ENCODE results near the gene CD3E.

CD3E gene

GRCh38 chr11:118304568-118305248 is at the start of gene CD3E:
Gene CD3E, plus strand, starts transcription at chr11:118304730. Its CDS starts 223 bp downstream, at chr11:118304953.
- TF ChIP-seq CTCF (IDR thresholded peaks at IDR 0.05; ENCODE audit: insufficient read depth, low read depth, low read length, missing control alignments) = no peak
- no peak for DNase-seq (ENCODE audit: low read depth)
- no peak within 1 kb of the TSS for H3K4me3 ChIP-seq (ENCODE audit: low read length)

- H3K4me3 ChIP-seq (ENCODE audit: low read length) = no peak overlapping the region
- peak; percentile 43 for DNase-seq (ENCODE audit: low read depth)
- TF ChIP-seq CTCF (IDR thresholded peaks at IDR 0.05; ENCODE audit: insufficient read depth, low read depth, low read length, missing control alignments) = peak; percentile 45
These were observed 46.1 kb upstream of the CD3E start for GRCh38 chr11:118258410-118258809.

- DNase-seq (ENCODE audit: low read depth) = no peak
- TF ChIP-seq CTCF (IDR thresholded peaks at IDR 0.05; ENCODE audit: insufficient read depth, low read depth, low read length, missing control alignments) = no peak
- no peak overlapping the region for H3K4me3 ChIP-seq (ENCODE audit: low read length)
These were observed 45.4 kb upstream of the CD3E start for GRCh38 chr11:118259138-118259537.

- H3K4me3 ChIP-seq (ENCODE audit: low read length) = no peak overlapping the region
- no peak for DNase-seq (ENCODE audit: low read depth)
- TF ChIP-seq CTCF (IDR thresholded peaks at IDR 0.05; ENCODE audit: insufficient read depth, low read depth, low read length, missing control alignments) = no peak
These were observed 44.2 kb upstream of the CD3E start for GRCh38 chr11:118260353-118260752.

- H3K4me3 ChIP-seq (ENCODE audit: low read length) = peak overlapping the region; percentile 91
These were observed 41.4 kb upstream of the CD3E start for GRCh38 chr11:118263112-118263511.

GRCh38 chr11:118263695-118264568 is 40.6 kb upstream of the CD3E start, which contains the start of gene MPZL2:
Gene MPZL2, minus strand, starts transcription at chr11:118264297. Its CDS starts 144 bp downstream, at chr11:118264153.
- TF ChIP-seq CTCF (IDR thresholded peaks at IDR 0.05; ENCODE audit: insufficient read depth, low read depth, low read length, missing control alignments) = peak; percentile 41
- H3K4me3 ChIP-seq (ENCODE audit: low read length) = peak within 1 kb of the TSS; percentile 91
- DNase-seq (ENCODE audit: low read depth) = peak; percentile 98

More at GRCh38 chr11:118263112-118263511, 41.4 kb upstream of the CD3E start:
- TF ChIP-seq CTCF (IDR thresholded peaks at IDR 0.05; ENCODE audit: insufficient read depth, low read depth, low read length, missing control alignments) = no peak
- no peak for DNase-seq (ENCODE audit: low read depth)
